Caco-2 (cell line): Measurements from ENCODE around the gene CBFA2T2. TPM values are rescaled to one million over a fixed set of nuclear protein-coding genes. Genes with fewer than 3 reads are reported as not detected.

Experiments used
- BruUV-seq: library from RNA; stranded (reverse); fragments of 400-500 nt; replicated peaks from 2 replicates; lab custom pipeline; 2021; lab: Mats Ljungman, UMichigan
- CTCF ChIA-PET: fragments of 300-600 bp; sonication (Branson Sonifier 250); formaldehyde crosslinking; loops from one replicate; lab custom pipeline; 2022; ENCODE audit warnings: antibody characterized with exemption; lab: Charles Lee
- POLR2A ChIA-PET: fragments of 300-600 bp; sonication (Branson Sonifier 250); formaldehyde crosslinking; loops from one replicate; lab custom pipeline; 2022; ENCODE audit warnings: antibody characterized with exemption; lab: Charles Lee
- DNase-seq, 2 experiments: peaks; one replicate each; pipeline versions ENCODE4 v3.0.0 to v3.0.0-alpha.2; 2020 to 2022
- H3K27me3 ChIP-seq: replicated peaks from 2 replicates; pipeline ENCODE4 v1.6.0; 2011; ENCODE audit warnings: low read length; ENCODE audit not compliant: control insufficient read depth, insufficient read depth
- H3K36me3 ChIP-seq: 2 replicates; pipeline ENCODE4 v1.5.1; 2011; ENCODE audit warnings: low read length; ENCODE audit not compliant: control insufficient read depth, insufficient read depth
- H3K4me1 ChIP-seq: fragments of 250-450 bp; sonication (Bioruptor Pico); 2 replicates; pipeline ENCODE4 v1.5.1; 2020; ENCODE audit warnings: mild to moderate bottlenecking
- H3K4me3 ChIP-seq: 2 replicates; pipeline ENCODE4 v1.5.1; 2011; ENCODE audit warnings: low read depth, mild to moderate bottlenecking, control low read depth, low read length
- H3K9me3 ChIP-seq: fragments of 250-450 bp; sonication (Bioruptor Pico); 2 replicates; pipeline ENCODE4 v1.5.1; 2020; ENCODE audit warnings: mild to moderate bottlenecking, moderate library complexity
- H3K27ac Mint-ChIP-seq: one replicate; pipeline ENCODE4 v1.8.0; 2022; ENCODE audit warnings: mixed read lengths; ENCODE audit not compliant: unreplicated experiment
- H3K27me3 Mint-ChIP-seq: one replicate; pipeline ENCODE4 v1.8.0; 2022; ENCODE audit warnings: mixed read lengths; ENCODE audit not compliant: insufficient read depth, unreplicated experiment
- H3K36me3 Mint-ChIP-seq: one replicate; pipeline ENCODE4 v1.8.0; 2022; ENCODE audit warnings: mild to moderate bottlenecking, mixed read lengths; ENCODE audit not compliant: insufficient read depth, unreplicated experiment
- H3K4me1 Mint-ChIP-seq: one replicate; pipeline ENCODE4 v1.8.0; 2022; ENCODE audit warnings: low read depth, mixed read lengths; ENCODE audit not compliant: unreplicated experiment
- H3K4me3 Mint-ChIP-seq: one replicate; pipeline ENCODE4 v1.8.0; 2022; ENCODE audit warnings: mild to moderate bottlenecking, moderate library complexity, mixed read lengths; ENCODE audit not compliant: unreplicated experiment
- H3K9me3 Mint-ChIP-seq: one replicate; pipeline ENCODE4 v1.8.0; 2022; ENCODE audit warnings: mixed read lengths; ENCODE audit not compliant: unreplicated experiment
- intact Hi-C: fragments of 100-400 bp; cut with micrococcal nuclease; formaldehyde crosslinking; loops from one replicate; pipeline ENCODE4 v1.10.0; 2022; ENCODE audit not compliant: unreplicated experiment
- total RNA-seq: library from RNA; stranded (reverse); gene quantifications from 2 replicates; pipeline ENCODE4 v1.2.3, GENCODE V29; 2022
- TF ChIP-seq, protein P1 (sequence below), 2 experiments: fragments of 200-600 bp in 1 of 2; IDR thresholded peaks; 1 replicate in 1 of 2; 2 replicates in 1 of 2; pipeline versions ENCODE4 v1.5.1 to v1.8.0; 2011 to 2022; ENCODE audit warnings: antibody characterized with exemption in 1 of 2, control low read depth in 1 of 2, inconsistent platforms in 1 of 2, low read depth in 1 of 2, low read length in 1 of 2, mild to moderate bottlenecking in 1 of 2, moderate library complexity in 1 of 2; ENCODE audit not compliant: insufficient read depth in 1 of 2, severe bottlenecking in 1 of 2, unreplicated experiment in 1 of 2

Gene CBFA2T2
- total RNA-seq, 1 experiment from 2014 or later = 30.6 TPM

DNA sequence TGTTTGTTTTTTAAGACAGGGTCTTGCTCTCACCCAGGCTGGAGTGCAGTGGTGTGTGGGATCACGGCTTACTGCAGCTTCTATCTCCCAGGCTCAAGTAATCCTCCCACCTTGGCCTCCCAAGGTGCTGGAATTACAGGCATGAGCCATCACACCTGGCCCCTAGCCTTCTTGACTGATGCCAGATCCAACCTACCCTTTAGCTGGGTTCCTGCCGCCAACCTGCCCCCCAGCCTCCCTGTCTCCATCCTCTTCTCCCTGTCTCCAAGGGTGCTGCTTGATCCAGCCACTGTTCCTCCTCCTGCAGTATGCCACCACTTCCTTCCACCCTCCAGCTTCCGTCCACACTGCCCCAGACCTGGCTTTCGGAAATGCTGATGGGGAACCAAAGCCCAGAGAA, 169.0 kb downstream of the CBFA2T2 start:
- Mint-ChIP-seq H3K9me3 (no peaks in the 10 kb centered on the region), H3K27ac (peak overlapping the region; percentile 7), H3K4me1 (peaks cover 14% of the 10 kb centered on the region), H3K27me3 (no peaks in the 10 kb centered on the region), H3K36me3 (peaks cover 88% of the 10 kb centered on the region), H3K4me3 (no peak overlapping the region)
- BruUV-seq = no TSS peak
- ChIA-PET CTCF (no interaction called here), POLR2A (interaction anchor here (0.6 kb wide), 1 partner anchor 90 kb away, joined by 3 read pairs; no protein-coding TSS in a partner anchor)
- no peaks in the 10 kb centered on the region for H3K27me3 ChIP-seq
- DNase-seq = no peak
- no peaks in the 10 kb centered on the region for H3K9me3 ChIP-seq
- TF ChIP-seq, protein P1, sequence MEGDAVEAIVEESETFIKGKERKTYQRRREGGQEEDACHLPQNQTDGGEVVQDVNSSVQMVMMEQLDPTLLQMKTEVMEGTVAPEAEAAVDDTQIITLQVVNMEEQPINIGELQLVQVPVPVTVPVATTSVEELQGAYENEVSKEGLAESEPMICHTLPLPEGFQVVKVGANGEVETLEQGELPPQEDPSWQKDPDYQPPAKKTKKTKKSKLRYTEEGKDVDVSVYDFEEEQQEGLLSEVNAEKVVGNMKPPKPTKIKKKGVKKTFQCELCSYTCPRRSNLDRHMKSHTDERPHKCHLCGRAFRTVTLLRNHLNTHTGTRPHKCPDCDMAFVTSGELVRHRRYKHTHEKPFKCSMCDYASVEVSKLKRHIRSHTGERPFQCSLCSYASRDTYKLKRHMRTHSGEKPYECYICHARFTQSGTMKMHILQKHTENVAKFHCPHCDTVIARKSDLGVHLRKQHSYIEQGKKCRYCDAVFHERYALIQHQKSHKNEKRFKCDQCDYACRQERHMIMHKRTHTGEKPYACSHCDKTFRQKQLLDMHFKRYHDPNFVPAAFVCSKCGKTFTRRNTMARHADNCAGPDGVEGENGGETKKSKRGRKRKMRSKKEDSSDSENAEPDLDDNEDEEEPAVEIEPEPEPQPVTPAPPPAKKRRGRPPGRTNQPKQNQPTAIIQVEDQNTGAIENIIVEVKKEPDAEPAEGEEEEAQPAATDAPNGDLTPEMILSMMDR (IDR thresholded peaks at IDR 0.05; ENCODE audit: insufficient read depth in 1 of 2, low read depth in 1 of 2, low read length in 1 of 2, severe bottlenecking in 1 of 2, unreplicated experiment in 1 of 2) = no peak
- intact Hi-C loops = no loop called here
- H3K4me1 ChIP-seq = peaks cover 23% of the 10 kb centered on the region
- H3K4me3 ChIP-seq = no peak overlapping the region
- 0 out of 2 replicates have a peak, but pooled peaks cover 1% of the 10 kb centered on the region for H3K36me3 ChIP-seq

DNA sequence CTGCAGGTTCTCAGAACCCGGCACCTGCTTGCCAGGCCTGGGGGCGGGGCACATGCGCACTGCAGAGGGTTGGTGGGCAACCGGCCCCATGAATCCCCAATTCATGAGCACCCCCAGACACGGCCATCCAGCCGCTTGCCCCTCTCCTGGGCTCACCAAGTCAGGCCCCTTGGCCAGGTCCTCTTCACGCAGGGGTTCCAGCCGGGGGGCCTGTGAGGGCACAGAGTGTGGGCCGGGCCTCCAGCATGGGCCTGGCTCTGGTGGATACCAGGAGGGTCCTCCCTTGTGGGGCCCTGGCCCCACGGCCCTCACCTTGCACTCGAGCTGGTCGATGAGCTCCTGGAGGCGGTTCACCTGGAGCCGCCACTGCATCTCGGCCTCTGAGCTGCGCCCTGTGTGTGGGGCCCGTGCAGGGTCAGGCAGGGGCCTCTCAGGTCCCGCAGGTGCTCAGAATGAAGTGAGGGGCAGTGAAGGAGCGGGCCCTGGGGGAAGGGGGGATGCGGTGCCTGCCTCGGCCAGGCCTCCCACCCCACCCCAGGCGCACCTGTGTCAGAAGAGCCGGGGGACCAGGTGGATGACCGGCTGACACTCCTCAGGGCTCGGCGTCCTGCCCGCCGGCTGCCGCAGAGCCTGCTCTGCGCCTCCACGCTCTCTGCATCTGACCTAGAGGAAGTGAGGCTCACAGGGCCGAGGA, 169.6 kb downstream of the CBFA2T2 start:
- ChIA-PET POLR2A (no interaction called here), CTCF (no interaction called here)
- H3K9me3 Mint-ChIP-seq = no peaks in the 10 kb centered on the region
- Histone ChIP-seq H3K9me3 (no peaks in the 10 kb centered on the region), H3K27me3 (no peaks in the 10 kb centered on the region), H3K4me3 (no peak overlapping the region), H3K4me1 (peaks cover 23% of the 10 kb centered on the region), H3K36me3 (0 out of 2 replicates have a peak, but pooled peaks cover 1% of the 10 kb centered on the region)
- H3K27me3 Mint-ChIP-seq = no peaks in the 10 kb centered on the region
- H3K27ac Mint-ChIP-seq = peak overlapping the region; percentile 7
- peaks cover 88% of the 10 kb centered on the region for H3K36me3 Mint-ChIP-seq
- DNase-seq = peak in 1 of 2 experiments; percentile 53
- H3K4me1 Mint-ChIP-seq = peaks cover 13% of the 10 kb centered on the region
- no peak overlapping the region for H3K4me3 Mint-ChIP-seq
- BruUV-seq = no TSS peak
- TF ChIP-seq, protein P1 (IDR thresholded peaks at IDR 0.05; ENCODE audit: insufficient read depth in 1 of 2, low read depth in 1 of 2, low read length in 1 of 2, severe bottlenecking in 1 of 2, unreplicated experiment in 1 of 2) = no peak
- intact Hi-C loops = no loop called here

- H3K36me3 ChIP-seq = 0 out of 2 replicates have a peak, but pooled peaks cover 1% of the 10 kb centered on the region
- TF ChIP-seq, protein P1 (IDR thresholded peaks at IDR 0.05; ENCODE audit: insufficient read depth in 1 of 2, low read depth in 1 of 2, low read length in 1 of 2, severe bottlenecking in 1 of 2, unreplicated experiment in 1 of 2) = no peak
- no peak overlapping the region for H3K4me3 Mint-ChIP-seq
- peak in 1 of 2 experiments; percentile 50 for DNase-seq
- ChIA-PET CTCF (no interaction called here), POLR2A (no interaction called here)
- peaks cover 22% of the 10 kb centered on the region for H3K4me1 ChIP-seq
- H3K27me3 ChIP-seq = no peaks in the 10 kb centered on the region
- no peak overlapping the region for H3K27ac Mint-ChIP-seq
- no peaks in the 10 kb centered on the region for H3K27me3 Mint-ChIP-seq
- no peaks in the 10 kb centered on the region for H3K9me3 ChIP-seq
- H3K9me3 Mint-ChIP-seq = no peaks in the 10 kb centered on the region
- H3K36me3 Mint-ChIP-seq = peaks cover 87% of the 10 kb centered on the region
- H3K4me1 Mint-ChIP-seq = peaks cover 13% of the 10 kb centered on the region
- no TSS peak for BruUV-seq
- no peak overlapping the region for H3K4me3 ChIP-seq
- intact Hi-C loops = no loop called here
These were observed 170.3 kb downstream of the CBFA2T2 start for GRCh38 chr20:33660035-33660684.
